HCT116 (cell line): ENCODE measurements around the gene CHID1. TPM values are rescaled to one million over a fixed set of nuclear protein-coding genes. Genes with fewer than 3 reads are reported as not detected.

Experiments
- ATAC-seq: fragments of 200-7000 bp; cut with Tn5 transposase; 2 replicates; pipeline ENCODE4 v1.9.1; 2020; ENCODE audit warnings: mild to moderate bottlenecking, moderate library complexity
- BruUV-seq: library from RNA; stranded (reverse); fragments of 400-500 nt; replicated peaks from 2 replicates; lab custom pipeline; 2021; lab: Mats Ljungman, UMichigan
- CTCF ChIA-PET: fragments of 300-600 bp; sonication (Branson Sonifier 250); formaldehyde crosslinking; loops from one replicate; lab custom pipeline; 2021; ENCODE audit warnings: antibody characterized with exemption; lab: Charles Lee
- POLR2A ChIA-PET: fragments of 300-600, 350-600 bp; sonication (Branson Sonifier 250); formaldehyde crosslinking; loops from one replicate; lab custom pipeline; 2021; ENCODE audit warnings: antibody characterized with exemption; lab: Charles Lee
- RAD21 ChIA-PET, 2 experiments: fragments of 300-600 bp; sonication (Branson Sonifier 250); formaldehyde crosslinking; loops; one replicate each; lab custom pipeline; 2023; ENCODE audit warnings: low total read pairs in 2 of 2; ENCODE audit not compliant: uncharacterized antibody in 2 of 2, unreplicated experiment in 2 of 2, low non-redundant PET in 1 of 2; lab: Charles Lee
- DNase-seq: peaks from one replicate; pipeline ENCODE4 v3.0.0-alpha.2; 2010; ENCODE audit warnings: low read depth, low spot score
- H2AFZ ChIP-seq: fragments of 200-600 bp; shearing (Covaris generic), sonication (generic); 2 replicates; pipeline ENCODE4 v1.6.1; 2017; ENCODE audit warnings: low read depth, mixed run types, mixed read lengths, antibody characterized with exemption, low read length; ENCODE audit not compliant: poor library complexity, severe bottlenecking
- H3K27ac ChIP-seq: 2 replicates; pipeline ENCODE4 v1.5.1; 2012; ENCODE audit warnings: low read depth, low read length
- H3K27me3 ChIP-seq: fragments of 200-600 bp; sonication (generic); 2 replicates; pipeline ENCODE4 v1.6.1; 2016; ENCODE audit warnings: mixed run types, low read length, mixed read lengths; ENCODE audit not compliant: insufficient read depth
- H3K36me3 ChIP-seq, 2 experiments: fragments of 200-500 bp in 1 of 2; fragments of 200-600 bp in 1 of 2; sonication (Bioruptor generic) in 1 of 2; sonication (generic) in 1 of 2; 2 replicates each; pipeline versions ENCODE4 v1.5.1 to v1.6.1; 2014 to 2016; ENCODE audit warnings: low read length in 2 of 2, inconsistent platforms in 1 of 2, mixed read lengths in 1 of 2, mixed run types in 1 of 2; ENCODE audit not compliant: insufficient read depth in 2 of 2, control insufficient read depth in 1 of 2
- H3K4me1 ChIP-seq, 2 experiments: fragments of 200-600 bp in 1 of 2; sonication (generic) in 1 of 2; 2 replicates each; pipeline versions ENCODE4 v1.5.1 to v1.6.1; 2012 to 2017; ENCODE audit warnings: low read length in 2 of 2, inconsistent platforms in 1 of 2, mild to moderate bottlenecking in 1 of 2, mixed read lengths in 1 of 2, mixed run types in 1 of 2, moderate library complexity in 1 of 2; ENCODE audit not compliant: insufficient read depth in 2 of 2, control insufficient read depth in 1 of 2
- H3K4me2 ChIP-seq: fragments of 200-600 bp; sonication (generic); 2 replicates; pipeline ENCODE4 v1.6.1; 2017; ENCODE audit warnings: mixed run types, low read length, mixed read lengths
- H3K4me3 ChIP-seq, 2 experiments: fragments of 200-600 bp in 1 of 2; sonication (generic) in 1 of 2; replicated peaks in 1 of 2; 2 replicates each; pipeline ENCODE4 v1.5.1; 2011 to 2016; ENCODE audit warnings: low read length in 2 of 2, control low read depth in 1 of 2, low read depth in 1 of 2, mild to moderate bottlenecking in 1 of 2, mixed read lengths in 1 of 2, mixed run types in 1 of 2
- H3K79me2 ChIP-seq: fragments of 200-600 bp; sonication (generic); 2 replicates; pipeline ENCODE4 v1.6.1; 2017; ENCODE audit warnings: mild to moderate bottlenecking, mixed run types, low read length, moderate library complexity, mixed read lengths; ENCODE audit not compliant: insufficient read depth
- H3K9ac ChIP-seq: fragments of 200-600 bp; sonication (generic); 2 replicates; pipeline ENCODE4 v1.6.1; 2016; ENCODE audit warnings: low read length, mixed read lengths
- H3K9me2 ChIP-seq: fragments of 200-600 bp; sonication (generic), shearing (Covaris generic); 2 replicates; pipeline ENCODE4 v1.6.1; 2017; ENCODE audit warnings: mixed run types, mild to moderate bottlenecking, moderate library complexity; ENCODE audit not compliant: insufficient read depth
- H3K9me3 ChIP-seq, 2 experiments: fragments of 200-500 bp in 1 of 2; fragments of 200-600 bp in 1 of 2; sonication (Bioruptor generic) in 1 of 2; sonication (generic) in 1 of 2; 2 replicates each; pipeline ENCODE4 v1.6.1; 2014 to 2017; ENCODE audit warnings: low read length in 2 of 2, mixed read lengths in 2 of 2, inconsistent platforms in 1 of 2, low read depth in 1 of 2, mild to moderate bottlenecking in 1 of 2, mixed run types in 1 of 2, moderate library complexity in 1 of 2; ENCODE audit not compliant: control insufficient read depth in 1 of 2, insufficient read depth in 1 of 2
- H4K20me1 ChIP-seq: fragments of 200-600 bp; sonication (generic), shearing (Covaris generic); 2 replicates; pipeline ENCODE4 v1.6.1; 2017; ENCODE audit warnings: mixed run types, mild to moderate bottlenecking, moderate library complexity; ENCODE audit not compliant: insufficient read depth
- EGR1 ChIP-seq: IDR thresholded peaks from 2 replicates; pipeline ENCODE4 v1.6.1; 2012; ENCODE audit warnings: low read depth
- ELF1 ChIP-seq: IDR thresholded peaks from 2 replicates; pipeline ENCODE4 v1.6.1; 2012; ENCODE audit warnings: low read depth, borderline replicate concordance
- FOSL1 ChIP-seq: IDR thresholded peaks from 2 replicates; pipeline ENCODE4 v1.6.1; 2012; ENCODE audit warnings: low read depth
- JUND ChIP-seq: IDR thresholded peaks from 2 replicates; pipeline ENCODE4 v1.6.1; 2012
- MAX ChIP-seq: IDR thresholded peaks from 2 replicates; pipeline ENCODE4 v1.6.1; 2012
- POLR2A ChIP-seq: IDR thresholded peaks from 2 replicates; pipeline ENCODE4 v1.7.0; 2011; ENCODE audit warnings: borderline replicate concordance; ENCODE audit not compliant: insufficient read depth, insufficient read length; ENCODE audit errors: extremely low read depth
- RAD21 ChIP-seq: IDR thresholded peaks from 2 replicates; pipeline ENCODE4 v1.6.1; 2012; ENCODE audit warnings: low read depth, mild to moderate bottlenecking
- SIN3A ChIP-seq: IDR thresholded peaks from 2 replicates; pipeline ENCODE4 v1.6.1; 2012; ENCODE audit warnings: low read depth
- YY1 ChIP-seq: IDR thresholded peaks from 2 replicates; pipeline ENCODE4 v1.6.1; 2011; ENCODE audit warnings: low read length, low read depth, moderate library complexity, mild to moderate bottlenecking; ENCODE audit not compliant: insufficient replicate concordance; ENCODE audit errors: extremely low read depth
- ZBTB33 ChIP-seq: IDR thresholded peaks from 2 replicates; pipeline ENCODE4 v1.6.1; 2011; ENCODE audit warnings: mild to moderate bottlenecking, low read length, moderate library complexity; ENCODE audit not compliant: insufficient replicate concordance; ENCODE audit errors: extremely low read depth
- intact Hi-C: fragments of 100-400 bp; cut with micrococcal nuclease; formaldehyde crosslinking; loops from 2 replicates; pipeline ENCODE4 v1.10.0; 2022
- total RNA-seq: library from RNA; stranded (reverse); gene quantifications from one replicate; pipeline ENCODE4 v1.2.1, GENCODE V29; 2021; ENCODE audit not compliant: unreplicated experiment
- TF ChIP-seq, protein P1 (sequence below), 3 experiments: fragments of 200-600 bp in 1 of 3; sonication (generic) in 1 of 3; IDR thresholded peaks in 2 of 3; conservative IDR thresholded peaks in 1 of 3; 2 replicates each; pipeline ENCODE4 v1.5.1; 2012 to 2017; ENCODE audit warnings: low read depth in 2 of 3, low read length in 2 of 3, antibody characterized with exemption in 1 of 3, borderline replicate concordance in 1 of 3, control low read depth in 1 of 3, mild to moderate bottlenecking in 1 of 3, mixed read lengths in 1 of 3, mixed run types in 1 of 3, moderate library complexity in 1 of 3; ENCODE audit not compliant: insufficient read depth in 1 of 3

Gene CHID1
- total RNA-seq, 1 experiment from 2014 or later = 102 TPM

DNA sequence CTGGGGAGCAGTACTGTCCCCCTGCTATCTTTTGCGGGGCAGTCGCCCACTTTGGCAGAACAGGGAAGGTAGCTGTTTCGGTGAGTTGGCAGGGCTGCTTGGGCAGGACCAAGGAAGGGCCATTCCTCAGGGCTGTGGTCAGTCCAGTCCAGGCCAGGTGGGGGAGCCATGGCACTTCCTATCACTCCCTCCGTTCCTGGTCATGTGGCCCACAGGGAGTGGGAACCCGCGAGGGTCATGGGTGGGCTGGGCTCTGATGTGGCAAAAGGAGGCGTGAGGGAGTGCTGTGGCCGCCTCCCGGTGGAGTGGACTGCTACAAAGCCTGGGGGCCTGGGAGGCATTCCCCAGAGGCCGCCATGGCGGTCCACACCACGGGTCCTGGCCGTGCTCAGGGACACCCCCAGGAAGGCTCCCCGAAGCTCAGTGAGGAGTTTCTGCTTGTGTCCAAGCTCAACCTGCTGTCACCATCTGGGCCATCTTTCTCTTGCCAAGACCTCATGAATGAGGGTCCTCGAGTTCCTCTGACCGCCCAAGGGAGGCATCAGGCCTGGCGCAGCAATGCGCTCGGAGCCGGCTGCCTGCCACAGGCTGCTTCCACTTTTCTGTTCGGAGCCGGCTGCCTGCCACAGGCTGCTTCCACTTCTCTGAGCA is 11.9 kb downstream of the CHID1 start:
- Histone ChIP-seq H3K4me1 (peaks cover 2 to 7% of the 10 kb centered on the region in 2 experiments; a peak in 3 of 4 replicates), H3K9me2 (no peaks in the 10 kb centered on the region), H3K27me3 (no peaks in the 10 kb centered on the region), H3K36me3 (peaks cover 16 to 25% of the 10 kb centered on the region in 2 experiments; a peak in 3 of 4 replicates), H4K20me1 (no peaks in the 10 kb centered on the region), H2AFZ (no peak overlapping the region), H3K9me3 (no peaks in the 10 kb centered on the region)
- POLR2A ChIA-PET = no interaction called here
- intact Hi-C loops = loop anchor here (2.0 kb wide), 1 partner anchor 152 kb away; no protein-coding TSS in a partner anchor
- ATAC-seq = peak; percentile 51
- RAD21 ChIA-PET = no interaction called here
- CTCF ChIA-PET = interaction anchor here (1.2 kb wide), 1 partner anchor 153 kb away, joined by 6 read pairs; no protein-coding TSS in a partner anchor
- TF ChIP-seq SIN3A (no peak), ELF1 (no peak), EGR1 (no peak), JUND (no peak), RAD21 (peak; percentile 57), YY1 (no peak), MAX (no peak), FOSL1 (no peak), ZBTB33 (no peak), POLR2A (no peak)
- TF ChIP-seq, protein P1, sequence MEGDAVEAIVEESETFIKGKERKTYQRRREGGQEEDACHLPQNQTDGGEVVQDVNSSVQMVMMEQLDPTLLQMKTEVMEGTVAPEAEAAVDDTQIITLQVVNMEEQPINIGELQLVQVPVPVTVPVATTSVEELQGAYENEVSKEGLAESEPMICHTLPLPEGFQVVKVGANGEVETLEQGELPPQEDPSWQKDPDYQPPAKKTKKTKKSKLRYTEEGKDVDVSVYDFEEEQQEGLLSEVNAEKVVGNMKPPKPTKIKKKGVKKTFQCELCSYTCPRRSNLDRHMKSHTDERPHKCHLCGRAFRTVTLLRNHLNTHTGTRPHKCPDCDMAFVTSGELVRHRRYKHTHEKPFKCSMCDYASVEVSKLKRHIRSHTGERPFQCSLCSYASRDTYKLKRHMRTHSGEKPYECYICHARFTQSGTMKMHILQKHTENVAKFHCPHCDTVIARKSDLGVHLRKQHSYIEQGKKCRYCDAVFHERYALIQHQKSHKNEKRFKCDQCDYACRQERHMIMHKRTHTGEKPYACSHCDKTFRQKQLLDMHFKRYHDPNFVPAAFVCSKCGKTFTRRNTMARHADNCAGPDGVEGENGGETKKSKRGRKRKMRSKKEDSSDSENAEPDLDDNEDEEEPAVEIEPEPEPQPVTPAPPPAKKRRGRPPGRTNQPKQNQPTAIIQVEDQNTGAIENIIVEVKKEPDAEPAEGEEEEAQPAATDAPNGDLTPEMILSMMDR (IDR thresholded peaks at IDR 0.05 in 2 of 3, conservative IDR thresholded peaks at IDR 0.05 in 1 of 3; ENCODE audit: borderline replicate concordance in 1 of 3, insufficient read depth in 1 of 3, low read depth in 2 of 3, low read length in 2 of 3) = peak in 1 of 3 experiments; percentile 29; a peak in 1 of 6 replicates
- TF ChIP-seq, all 23 proteins: peak for 2
- no peak overlapping the region for H3K4me2 ChIP-seq
- no peak for DNase-seq
- no TSS peak for BruUV-seq
- H3K9ac ChIP-seq = no peak overlapping the region
- H3K79me2 ChIP-seq = no peaks in the 10 kb centered on the region
- no peak overlapping the region for H3K4me3 ChIP-seq
- H3K27ac ChIP-seq = no peak overlapping the region
